Activated CD4-positive, alpha-beta T cell treated with anti-CD3 and anti-CD28 coated beads, Interleukin-2, amount 10 ng/mL, durations not matched to agents 24 days and 14 days (primary cell): ENCODE results near the gene PCDHGB3. TPM values are rescaled to one million over a fixed set of nuclear protein-coding genes. Genes with fewer than 3 reads are reported as not detected.
"Not testable (repeated sequence)": the region's sequence is repeated elsewhere in the genome, so short reads cannot be mapped to it uniquely, and the experiment has no call there.

Experiments
- DNase-seq: peaks from one replicate; pipeline ENCODE4 v3.0.0; 2022
- H3K27ac Mint-ChIP-seq: one replicate; pipeline ENCODE4 v1.8.0; 2022; ENCODE audit warnings: mild to moderate bottlenecking, mixed read lengths
- H3K27me3 Mint-ChIP-seq: one replicate; pipeline ENCODE4 v1.8.0; 2022; ENCODE audit warnings: mixed read lengths
- H3K36me3 Mint-ChIP-seq: one replicate; pipeline ENCODE4 v1.8.0; 2022; ENCODE audit warnings: low read depth, mild to moderate bottlenecking, mixed read lengths
- H3K4me1 Mint-ChIP-seq: one replicate; pipeline ENCODE4 v1.8.0; 2021; ENCODE audit warnings: mixed read lengths
- H3K4me3 Mint-ChIP-seq: one replicate; pipeline ENCODE4 v1.8.0; 2022; ENCODE audit warnings: mild to moderate bottlenecking, moderate library complexity, mixed read lengths
- H3K9me3 Mint-ChIP-seq: one replicate; pipeline ENCODE4 v1.8.0; 2021; ENCODE audit warnings: mixed read lengths
- intact Hi-C: fragments of 100-400 bp; cut with micrococcal nuclease; formaldehyde crosslinking; loops from one replicate; pipeline ENCODE4 v1.15.1; 2023
- total RNA-seq: library from RNA; stranded (reverse); gene quantifications from 2 replicates; pipeline ENCODE4 v1.2.3, GENCODE V29; 2022

Gene PCDHGB3
- total RNA-seq, 1 donor from 2014 or later, result 0.49 TPM

GRCh38 chr5:141411575-141411974 is 41.5 kb downstream of the PCDHGB3 start:
- no peak for DNase-seq
- Mint-ChIP-seq H3K36me3 (peaks cover 3% of the 10 kb centered on the region), H3K9me3 (peaks cover 30% of the 10 kb centered on the region), H3K27ac (no peak overlapping the region), H3K4me3 (no peak overlapping the region), H3K27me3 (peaks cover 51% of the 10 kb centered on the region), H3K4me1 (peaks cover 10% of the 10 kb centered on the region)
- intact Hi-C loops, result loop anchor here (5.0 kb wide), 4 partner anchors 49 to 101 kb away; partner anchors contain the start of genes PCDHGA2 and PCDHGA5

GRCh38 chr5:141412854-141413539 is 43.0 kb downstream of the PCDHGB3 start, which contains the start of gene PCDHGA10:
Gene PCDHGA10 (plus strand): TSS chr5:141412987. CDS start chr5:141413176, 189 bp downstream.
- peaks cover 6% of the 10 kb centered on the region for H3K36me3 Mint-ChIP-seq
- H3K4me1 Mint-ChIP-seq, result peaks cover 12% of the 10 kb centered on the region
- no peak within 1 kb of the TSS for H3K27ac Mint-ChIP-seq
- H3K9me3 Mint-ChIP-seq, result peaks cover 29% of the 10 kb centered on the region
- DNase-seq, result peak; percentile 86
- H3K4me3 Mint-ChIP-seq, result peak within 1 kb of the TSS; percentile 86
- H3K27me3 Mint-ChIP-seq, result peaks cover 51% of the 10 kb centered on the region
- intact Hi-C loops, result loop anchor here (2.0 to 5.0 kb wide), 6 partner anchors 51 to 146 kb away; partner anchors contain the start of genes PCDHGA2 and PCDHGA5

- intact Hi-C loops, result loop anchor here (2.0 to 5.0 kb wide), 6 partner anchors 51 to 145 kb away; partner anchors contain the start of genes PCDHGA2 and PCDHGA5
- peak; percentile 58 for DNase-seq
- Mint-ChIP-seq H3K36me3 (peaks cover 8% of the 10 kb centered on the region), H3K4me3 (peak overlapping the region; percentile 86), H3K9me3 (peaks cover 32% of the 10 kb centered on the region), H3K27me3 (peaks cover 55% of the 10 kb centered on the region), H3K4me1 (peaks cover 16% of the 10 kb centered on the region), H3K27ac (no peak overlapping the region)
Measured at GRCh38 chr5:141413540-141414069, 43.6 kb downstream of the PCDHGB3 start.

GRCh38 chr5:141414548-141415274 is 44.7 kb downstream of the PCDHGB3 start:
- Mint-ChIP-seq H3K27me3 (peaks cover 52% of the 10 kb centered on the region), H3K9me3 (peaks cover 29% of the 10 kb centered on the region), H3K4me1 (peaks cover 18% of the 10 kb centered on the region)
- H3K36me3 Mint-ChIP-seq, H3K27ac Mint-ChIP-seq, H3K4me3 Mint-ChIP-seq: not testable (repeated sequence)
- DNase-seq, result peak; percentile 52
- intact Hi-C loops, result loop anchor here (5.0 kb wide), 4 partner anchors 52 to 98 kb away; partner anchors contain the start of genes PCDHGA2 and PCDHGA5

DNA sequence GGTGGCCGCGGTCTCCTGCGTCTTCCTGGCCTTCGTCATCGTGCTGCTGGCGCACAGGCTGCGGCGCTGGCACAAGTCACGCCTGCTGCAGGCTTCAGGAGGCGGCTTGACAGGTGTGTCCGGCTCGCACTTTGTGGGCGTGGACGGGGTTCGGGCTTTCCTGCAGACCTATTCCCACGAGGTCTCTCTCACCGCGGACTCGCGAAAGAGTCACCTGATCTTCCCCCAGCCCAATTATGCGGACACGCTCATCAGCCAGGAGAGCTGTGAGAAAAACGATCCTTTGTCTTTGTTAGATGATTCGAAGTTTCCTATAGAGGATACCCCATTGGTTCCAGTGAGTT is 45.2 kb downstream of the PCDHGB3 start:
- peaks cover 52% of the 10 kb centered on the region for H3K27me3 Mint-ChIP-seq
- peaks cover 18% of the 10 kb centered on the region for H3K4me1 Mint-ChIP-seq
- H3K27ac Mint-ChIP-seq, H3K4me3 Mint-ChIP-seq, H3K36me3 Mint-ChIP-seq, intact Hi-C loops: not testable (repeated sequence)
- peak; percentile 51 for DNase-seq
- peaks cover 26% of the 10 kb centered on the region for H3K9me3 Mint-ChIP-seq

GRCh38 chr5:141417494-141418172 is 47.6 kb downstream of the PCDHGB3 start, which contains the start of gene PCDHGB7:
Gene PCDHGB7 (plus strand): TSS chr5:141417677. CDS start chr5:141417860, 183 bp downstream.
- Mint-ChIP-seq H3K27me3 (peaks cover 66% of the 10 kb centered on the region), H3K4me1 (peaks cover 28% of the 10 kb centered on the region), H3K4me3 (peak within 1 kb of the TSS; percentile 82), H3K9me3 (peaks cover 42% of the 10 kb centered on the region), H3K27ac (peak within 1 kb of the TSS; percentile 53)
- H3K36me3 Mint-ChIP-seq, intact Hi-C loops: not testable (repeated sequence)
- peak; percentile 87 for DNase-seq

- H3K27me3 Mint-ChIP-seq, result peaks cover 61% of the 10 kb centered on the region
- no peak overlapping the region for H3K4me3 Mint-ChIP-seq
- H3K36me3 Mint-ChIP-seq, result peaks cover 5% of the 10 kb centered on the region
- intact Hi-C loops, result no loop called here
- H3K4me1 Mint-ChIP-seq, result peaks cover 20% of the 10 kb centered on the region
- H3K9me3 Mint-ChIP-seq, result peaks cover 35% of the 10 kb centered on the region
- peak overlapping the region; percentile 50 for H3K27ac Mint-ChIP-seq
- DNase-seq, result peak; percentile 50
Measured at GRCh38 chr5:141419074-141419880, 49.2 kb downstream of the PCDHGB3 start.

DNA sequence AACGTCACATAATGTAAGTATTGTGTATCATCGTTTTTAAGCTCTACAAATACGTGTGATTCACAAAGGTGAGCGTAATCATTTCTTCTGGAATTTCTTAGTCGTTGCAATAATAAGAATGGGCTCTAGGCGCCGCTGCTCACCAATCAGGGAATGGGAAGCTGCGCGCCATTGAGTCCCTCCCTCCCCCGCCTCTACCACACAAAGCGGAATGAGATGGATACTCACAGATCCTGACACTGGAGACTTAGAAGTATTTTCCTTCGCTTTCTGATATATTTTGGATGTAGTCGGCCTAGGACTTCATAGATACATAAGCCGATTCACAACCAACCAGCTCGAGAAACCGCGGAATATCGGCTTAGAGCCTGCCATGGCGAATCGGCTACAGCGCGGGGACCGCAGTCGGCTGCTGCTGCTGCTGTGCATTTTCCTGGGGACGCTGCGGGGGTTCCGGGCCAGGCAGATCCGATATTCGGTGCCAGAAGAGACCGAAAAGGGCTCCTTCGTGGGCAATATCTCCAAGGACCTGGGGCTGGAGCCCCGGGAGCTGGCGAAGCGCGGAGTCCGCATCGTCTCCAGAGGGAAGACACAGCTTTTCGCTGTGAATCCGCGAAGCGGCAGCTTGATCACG is 50.9 kb downstream of the PCDHGB3 start, which contains the start of gene PCDHGA11:
Gene PCDHGA11, plus strand, starts transcription at position 197 of the 634 bp plus-strand sequence. Its CDS starts 177 bp downstream, at position 374.
- H3K4me1 Mint-ChIP-seq, result peaks cover 18% of the 10 kb centered on the region
- H3K27ac Mint-ChIP-seq, result peak within 1 kb of the TSS; percentile 30
- DNase-seq, result peak; percentile 85
- peaks cover 5% of the 10 kb centered on the region for H3K36me3 Mint-ChIP-seq
- H3K4me3 Mint-ChIP-seq, result peak within 1 kb of the TSS; percentile 84
- peaks cover 53% of the 10 kb centered on the region for H3K27me3 Mint-ChIP-seq
- H3K9me3 Mint-ChIP-seq, result peaks cover 31% of the 10 kb centered on the region
- intact Hi-C loops, result loop anchor here (2.0 to 5.0 kb wide), 3 partner anchors 56 to 104 kb away; partner anchors contain the start of gene PCDHGC3

DNA sequence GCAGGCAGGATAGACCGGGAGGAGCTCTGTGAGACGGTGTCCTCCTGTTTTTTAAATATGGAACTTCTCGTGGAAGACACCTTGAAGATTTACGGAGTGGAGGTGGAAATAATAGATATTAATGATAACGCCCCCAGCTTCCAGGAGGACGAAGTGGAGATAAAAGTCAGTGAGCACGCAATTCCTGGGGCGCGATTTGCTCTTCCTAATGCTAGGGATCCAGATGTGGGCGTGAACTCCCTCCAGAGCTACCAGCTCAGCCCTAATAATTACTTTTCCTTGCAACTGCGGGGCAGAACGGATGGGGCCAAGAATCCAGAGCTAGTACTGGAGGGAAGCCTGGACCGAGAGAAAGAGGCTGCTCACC is 51.4 kb downstream of the PCDHGB3 start:
- Mint-ChIP-seq H3K4me3 (peak overlapping the region; percentile 84), H3K36me3 (peaks cover 5% of the 10 kb centered on the region), H3K27ac (no peak overlapping the region), H3K27me3 (peaks cover 49% of the 10 kb centered on the region), H3K9me3 (peaks cover 31% of the 10 kb centered on the region), H3K4me1 (peaks cover 18% of the 10 kb centered on the region)
- DNase-seq, result no peak
- intact Hi-C loops, result loop anchor here (2.0 to 5.0 kb wide), 3 partner anchors 56 to 103 kb away; partner anchors contain the start of gene PCDHGC3

Other genes with a start within 250 kb of the PCDHGB3 start
- gene PCDHB4, start 248.4 kb upstream of the PCDHGB3 start, total RNA-seq, result not detected in 2 replicates
- gene PCDHB5, start 235.0 kb upstream of the PCDHGB3 start, total RNA-seq, result not detected in 2 replicates
- gene PCDHB6, start 220.2 kb upstream of the PCDHGB3 start, total RNA-seq, result not detected in 2 replicates
- gene PCDHB7, start 197.6 kb upstream of the PCDHGB3 start, total RNA-seq, result not detected in 2 replicates
- not detected in 2 replicates for gene PCDHB8, start 192.5 kb upstream of the PCDHGB3 start, total RNA-seq
- gene PCDHB16, start 187.9 kb upstream of the PCDHGB3 start, total RNA-seq, result not detected in 2 replicates
- gene PCDHB9, start 183.1 kb upstream of the PCDHGB3 start, total RNA-seq, result not detected in 2 replicates
- not detected in 2 replicates for gene PCDHB10, start 177.9 kb upstream of the PCDHGB3 start, total RNA-seq
- not detected in 2 replicates for gene PCDHB11, start 170.6 kb upstream of the PCDHGB3 start, total RNA-seq
- gene PCDHB12, start 161.5 kb upstream of the PCDHGB3 start, total RNA-seq, result not detected in 2 replicates
- gene PCDHB13, start 156.3 kb upstream of the PCDHGB3 start, total RNA-seq, result 0.05 TPM in 1 of 2 replicates, not detected in the other
- not detected in 2 replicates for gene PCDHB14, start 146.9 kb upstream of the PCDHGB3 start, total RNA-seq
- gene PCDHB15, start 124.8 kb upstream of the PCDHGB3 start, total RNA-seq, result not detected in 2 replicates
- gene SLC25A2, start 66.2 kb upstream of the PCDHGB3 start, total RNA-seq, result 0.14 and 0.23 TPM in 2 replicates
- 71.5 and 75.0 TPM in 2 replicates for gene TAF7, start 49.5 kb upstream of the PCDHGB3 start, total RNA-seq
- gene PCDHGA1, start 39.7 kb upstream of the PCDHGB3 start, total RNA-seq, result 0.07 and 0.09 TPM in 2 replicates
- gene PCDHGA2, start 31.5 kb upstream of the PCDHGB3 start, total RNA-seq, result 0.07 and 0.12 TPM in 2 replicates
- gene PCDHGA3, start 26.4 kb upstream of the PCDHGB3 start, total RNA-seq, result 0.14 and 0.19 TPM in 2 replicates
- gene PCDHGB1, start 20.1 kb upstream of the PCDHGB3 start, total RNA-seq, result 0.14 and 0.19 TPM in 2 replicates
- gene PCDHGA4, start 15.2 kb upstream of the PCDHGB3 start, total RNA-seq, result 0.33 and 0.37 TPM in 2 replicates
- gene PCDHGB2, start 10.2 kb upstream of the PCDHGB3 start, total RNA-seq, result 0.63 and 0.97 TPM in 2 replicates
- gene PCDHGA5, start 6.1 kb upstream of the PCDHGB3 start, total RNA-seq, result 0.19 and 0.51 TPM in 2 replicates
- gene PCDHGA6, start 3.6 kb downstream of the PCDHGB3 start, total RNA-seq, result 0.31 and 0.54 TPM in 2 replicates
- 0.05 and 0.23 TPM in 2 replicates for gene PCDHGA7, start 12.5 kb downstream of the PCDHGB3 start, total RNA-seq
- gene PCDHGB4, start 17.5 kb downstream of the PCDHGB3 start, total RNA-seq, result 0.21 TPM in 2 replicates
- 0.02 and 0.09 TPM in 2 replicates for gene PCDHGA8, start 22.4 kb downstream of the PCDHGB3 start, total RNA-seq
- 0.43 and 0.47 TPM in 2 replicates for gene PCDHGB5, start 27.7 kb downstream of the PCDHGB3 start, total RNA-seq
- 0.33 and 0.44 TPM in 2 replicates for gene PCDHGA9, start 32.5 kb downstream of the PCDHGB3 start, total RNA-seq
- gene PCDHGB6, start 37.8 kb downstream of the PCDHGB3 start, total RNA-seq, result 0.09 and 0.14 TPM in 2 replicates
- 0.07 and 0.21 TPM in 2 replicates for gene PCDHGA10, start 42.7 kb downstream of the PCDHGB3 start, total RNA-seq
- 0.12 and 0.17 TPM in 2 replicates for gene PCDHGB7, start 47.4 kb downstream of the PCDHGB3 start, total RNA-seq
- gene PCDHGA11, start 50.8 kb downstream of the PCDHGB3 start, total RNA-seq, result 0.23 and 0.31 TPM in 2 replicates
- 0.12 and 0.16 TPM in 2 replicates for gene PCDHGA12, start 60.3 kb downstream of the PCDHGB3 start, total RNA-seq
- gene PCDHGC3, start 105.7 kb downstream of the PCDHGB3 start, total RNA-seq, result 0.24 and 0.58 TPM in 2 replicates
- gene PCDHGC4, start 114.8 kb downstream of the PCDHGB3 start, total RNA-seq, result not detected in 2 replicates
- gene PCDHGC5, start 118.8 kb downstream of the PCDHGB3 start, total RNA-seq, result not detected in 2 replicates
- 225 and 232 TPM in 2 replicates for gene DIAPH1, start 248.8 kb downstream of the PCDHGB3 start, total RNA-seq